Measurements from ENCODE around the gene OPN4.

GRCh38 chr10:86692023-86692514, 37.7 kb downstream of the OPN4 start:
- TF ChIP-seq POLR2A (IDR thresholded peaks at IDR 0.05) = no peak
- TF ChIP-seq, protein P1, sequence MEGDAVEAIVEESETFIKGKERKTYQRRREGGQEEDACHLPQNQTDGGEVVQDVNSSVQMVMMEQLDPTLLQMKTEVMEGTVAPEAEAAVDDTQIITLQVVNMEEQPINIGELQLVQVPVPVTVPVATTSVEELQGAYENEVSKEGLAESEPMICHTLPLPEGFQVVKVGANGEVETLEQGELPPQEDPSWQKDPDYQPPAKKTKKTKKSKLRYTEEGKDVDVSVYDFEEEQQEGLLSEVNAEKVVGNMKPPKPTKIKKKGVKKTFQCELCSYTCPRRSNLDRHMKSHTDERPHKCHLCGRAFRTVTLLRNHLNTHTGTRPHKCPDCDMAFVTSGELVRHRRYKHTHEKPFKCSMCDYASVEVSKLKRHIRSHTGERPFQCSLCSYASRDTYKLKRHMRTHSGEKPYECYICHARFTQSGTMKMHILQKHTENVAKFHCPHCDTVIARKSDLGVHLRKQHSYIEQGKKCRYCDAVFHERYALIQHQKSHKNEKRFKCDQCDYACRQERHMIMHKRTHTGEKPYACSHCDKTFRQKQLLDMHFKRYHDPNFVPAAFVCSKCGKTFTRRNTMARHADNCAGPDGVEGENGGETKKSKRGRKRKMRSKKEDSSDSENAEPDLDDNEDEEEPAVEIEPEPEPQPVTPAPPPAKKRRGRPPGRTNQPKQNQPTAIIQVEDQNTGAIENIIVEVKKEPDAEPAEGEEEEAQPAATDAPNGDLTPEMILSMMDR (IDR thresholded peaks at IDR 0.05) = no peak
